HG03571 (cell line): ENCODE results near the gene ELMO1.

Experiments used
- ATAC-seq: cut with Tn5 transposase; IDR thresholded peaks from one replicate; pipeline ENCODE4 v1.9.1; 2021; ENCODE audit not compliant: unreplicated experiment

ELMO1 gene

DNA sequence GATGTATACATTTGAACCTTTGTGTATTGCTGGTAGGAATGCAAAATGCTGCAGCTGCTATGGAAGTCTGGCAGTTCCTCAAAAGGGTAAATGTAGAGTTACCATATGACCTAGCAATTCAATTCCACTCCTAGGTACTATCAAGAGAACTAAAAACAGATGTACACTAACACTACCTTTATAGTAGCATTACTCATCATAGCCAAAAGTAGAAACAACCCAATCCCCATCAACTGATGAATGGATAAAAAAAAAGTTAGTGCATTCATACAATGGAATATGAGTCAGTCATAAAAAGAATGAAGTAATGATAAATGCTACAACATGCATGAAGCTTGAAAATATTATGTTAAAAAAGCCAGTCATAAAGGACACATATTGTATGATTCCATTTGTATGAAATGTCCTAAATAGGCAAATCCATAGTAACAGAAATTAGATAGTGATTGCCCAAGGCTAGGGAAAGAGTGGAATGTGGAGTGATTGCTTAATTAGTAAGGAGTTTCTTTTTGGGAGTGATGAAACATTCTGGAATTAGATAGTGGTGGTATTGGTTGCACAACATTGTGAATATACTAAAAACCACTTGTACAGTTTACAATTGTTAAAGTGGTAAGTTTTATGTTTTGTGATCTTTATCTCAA lies 628.0 kb downstream of the ELMO1 start:
- ATAC-seq = no peak

DNA sequence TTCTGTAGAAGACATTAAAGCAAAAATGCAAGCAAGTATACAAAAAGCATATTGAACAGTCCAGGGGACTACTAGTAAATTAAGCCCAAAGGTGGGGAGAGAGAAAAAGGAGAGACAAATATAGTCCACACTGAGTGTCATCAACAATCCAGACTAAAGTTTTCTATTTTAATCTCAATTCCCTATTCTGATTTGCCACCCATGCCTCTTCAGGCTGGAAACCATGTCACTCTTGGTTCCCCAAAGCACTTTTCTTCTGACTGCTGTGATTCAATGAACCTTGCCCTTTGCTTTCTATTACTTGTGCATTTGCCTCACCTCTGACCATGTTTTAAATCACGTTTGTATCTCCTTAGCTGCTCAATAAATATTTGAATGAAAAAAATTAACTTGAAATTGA lies 629.0 kb downstream of the ELMO1 start:
- no peak for ATAC-seq

DNA sequence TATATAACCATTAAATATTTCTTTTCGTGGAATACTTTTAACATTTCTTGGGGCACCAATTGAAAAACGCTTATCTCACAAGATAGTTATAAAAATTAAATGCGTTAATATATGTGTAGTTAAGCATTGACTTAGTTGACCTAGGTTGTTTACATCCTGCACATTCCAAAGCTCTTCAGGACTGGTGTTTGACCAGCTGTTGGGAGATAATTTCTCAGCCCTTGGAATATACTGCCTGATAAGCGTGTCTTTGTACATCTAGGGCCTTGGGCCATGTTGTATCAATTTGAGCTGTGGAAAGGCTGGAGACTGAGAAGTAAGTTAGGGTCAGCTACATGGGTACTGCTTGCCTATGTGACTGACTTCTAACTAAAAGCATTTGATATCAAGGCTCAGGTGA lies 634.4 kb downstream of the ELMO1 start:
- no peak for ATAC-seq

DNA sequence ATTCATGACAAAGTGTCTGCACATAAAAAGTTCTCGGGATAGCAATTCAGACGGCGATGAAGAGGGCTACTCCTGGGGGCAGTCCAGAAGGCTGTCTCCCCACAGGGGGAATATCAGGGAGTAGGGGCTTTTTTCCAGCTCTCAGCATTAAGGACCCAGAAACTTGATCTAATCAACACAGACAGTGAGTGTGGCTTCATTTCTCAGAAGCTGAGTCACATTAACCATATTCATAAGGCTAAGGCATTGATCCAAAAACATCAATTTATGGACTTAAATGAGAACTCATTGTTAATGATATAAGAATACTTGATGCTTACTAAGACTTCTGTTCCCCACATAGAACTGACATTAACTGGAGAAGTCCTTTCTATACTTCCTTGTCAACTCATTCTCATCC lies 636.9 kb downstream of the ELMO1 start:
- no peak for ATAC-seq

DNA sequence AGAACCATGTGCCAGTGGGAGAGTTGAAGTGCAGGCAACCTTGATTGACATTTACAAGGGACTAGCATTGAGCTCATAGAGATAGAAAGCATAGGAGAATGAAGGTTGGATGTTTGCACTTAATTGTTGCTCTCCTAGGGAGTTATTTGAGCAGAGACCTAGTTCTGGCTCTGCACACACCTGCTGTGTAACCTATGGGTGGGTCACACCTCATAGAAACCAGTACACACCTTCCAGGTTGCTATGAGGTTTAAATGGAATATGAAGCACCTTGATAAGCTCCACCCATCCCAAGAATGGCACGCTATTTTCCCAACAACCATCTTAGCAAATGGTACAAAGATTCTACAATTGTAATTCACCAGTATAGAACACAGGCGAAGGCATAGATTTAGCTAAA lies 638.2 kb downstream of the ELMO1 start:
- ATAC-seq = no peak

DNA sequence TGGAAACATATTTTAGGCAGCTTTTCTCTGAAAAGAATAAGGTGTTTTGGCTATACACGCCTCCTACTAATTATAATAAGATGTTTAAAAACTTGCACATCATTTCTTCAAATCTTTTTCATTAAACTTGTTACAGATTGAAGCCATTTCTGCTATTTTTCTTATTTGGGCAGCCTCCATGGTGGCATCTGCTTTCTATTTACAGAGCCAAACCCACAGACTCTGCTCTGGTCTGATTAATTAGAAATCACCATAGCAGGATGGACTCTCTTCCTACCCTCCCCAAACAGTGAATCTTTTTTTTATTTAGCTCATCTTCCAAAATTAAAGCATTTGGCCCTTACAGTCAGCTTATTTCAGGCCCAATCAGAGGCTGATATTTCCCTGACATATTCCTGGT lies 638.6 kb downstream of the ELMO1 start:
- no peak for ATAC-seq

DNA sequence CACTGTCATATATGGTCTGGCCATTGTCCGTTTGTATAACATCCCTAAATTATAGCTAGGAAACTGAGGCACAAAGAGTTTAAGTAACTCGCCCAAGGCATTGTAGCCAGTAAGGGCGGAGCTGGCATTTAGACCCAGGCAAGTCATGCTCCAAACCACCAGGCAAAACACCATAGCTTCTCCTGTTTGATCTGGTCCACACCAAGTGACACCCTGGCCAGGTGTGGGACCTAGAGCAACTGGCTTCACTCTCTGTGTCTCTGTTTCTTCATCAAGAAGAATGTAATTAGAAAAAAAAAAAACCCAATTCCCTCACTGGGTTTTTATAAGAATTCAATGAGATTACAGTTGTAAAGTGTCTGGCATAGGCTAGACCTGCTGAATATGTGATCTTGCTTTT lies 639.2 kb downstream of the ELMO1 start:
- no peak for ATAC-seq

DNA sequence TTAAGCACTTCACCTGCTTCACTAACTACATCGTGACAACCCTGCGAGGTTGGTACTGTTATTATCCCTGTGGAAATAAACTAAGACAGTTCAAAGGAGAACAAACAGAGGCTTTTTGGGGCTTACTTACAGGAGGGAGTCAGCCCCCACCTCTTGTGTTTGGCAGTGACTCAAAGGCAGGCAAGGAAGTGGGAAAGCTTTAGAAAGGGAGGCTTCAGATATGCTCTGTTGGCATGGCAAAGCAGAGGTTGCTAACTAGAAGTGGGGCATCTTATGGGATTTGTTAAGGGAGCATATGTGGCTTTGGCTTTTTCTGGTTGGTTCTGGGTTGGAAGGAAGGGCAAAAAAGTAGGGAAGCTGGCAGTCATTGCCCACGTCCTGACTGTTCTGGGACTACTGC lies 639.6 kb downstream of the ELMO1 start:
- ATAC-seq = no peak

DNA sequence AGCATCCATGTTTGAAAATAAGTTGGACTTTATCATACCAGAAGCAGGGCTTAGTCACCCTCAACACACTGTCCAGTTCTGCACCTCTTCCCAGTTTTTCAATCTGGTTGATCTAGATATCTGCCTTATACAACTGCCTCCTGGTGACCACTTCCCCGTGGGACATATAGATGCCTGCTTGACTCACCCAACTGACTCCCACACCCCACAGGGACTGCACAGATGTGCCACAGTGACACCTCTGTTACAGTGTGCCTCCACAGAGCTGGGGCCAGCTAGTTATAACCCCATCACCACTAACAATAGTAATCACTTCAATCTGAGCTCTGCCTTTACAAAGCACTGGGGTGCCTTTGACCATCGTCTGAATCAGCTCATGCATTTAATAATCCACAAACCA lies 641.8 kb downstream of the ELMO1 start:
- no peak for ATAC-seq
